WTC11 (cell line): Measurements from ENCODE around the gene STPG3. TPM values are rescaled to one million over a fixed set of nuclear protein-coding genes. Genes with fewer than 3 reads are reported as not detected.
A peak's percentile ranks its signal among the peaks of the same experiment; 100 is the strongest.

Experiments
- ATAC-seq: fragments of 200-7000 bp; cut with Tn5 transposase; 2 replicates; pipeline ENCODE4 v1.10.0; 2021; ENCODE audit warnings: mild to moderate bottlenecking, moderate library complexity
- CTCF ChIA-PET: fragments of 300-600 bp; sonication (Branson Sonifier 250); formaldehyde crosslinking; loops from one replicate; lab custom pipeline; 2021; ENCODE audit warnings: antibody characterized with exemption; lab: Charles Lee
- POLR2A ChIA-PET: fragments of 350-600 bp; sonication (Branson Sonifier 250); formaldehyde crosslinking; loops from one replicate; lab custom pipeline; 2021; ENCODE audit warnings: antibody characterized with exemption; lab: Charles Lee
- DNase-seq: peaks from one replicate; pipeline ENCODE4 v3.0.0; 2021; ENCODE audit warnings: low spot score
- H3K27ac Mint-ChIP-seq: 2 replicates; pipeline ENCODE4 v1.8.0; 2021; ENCODE audit warnings: mixed read lengths
- H3K27me3 Mint-ChIP-seq: 2 replicates; pipeline ENCODE4 v1.8.0; 2021; ENCODE audit warnings: low read depth, mild to moderate bottlenecking, moderate library complexity, mixed read lengths
- H3K36me3 Mint-ChIP-seq: 2 replicates; pipeline ENCODE4 v1.8.0; 2021; ENCODE audit warnings: mixed read lengths
- H3K4me1 Mint-ChIP-seq: 2 replicates; pipeline ENCODE4 v1.8.0; 2022; ENCODE audit warnings: mixed read lengths
- H3K4me3 Mint-ChIP-seq: 2 replicates; pipeline ENCODE4 v1.8.0; 2021; ENCODE audit warnings: mild to moderate bottlenecking, moderate library complexity, mixed read lengths
- H3K9me3 Mint-ChIP-seq: 2 replicates; pipeline ENCODE4 v1.8.0; 2021; ENCODE audit warnings: mixed read lengths
- E2F1 ChIP-seq: sonication (generic); formaldehyde crosslinking; IDR thresholded peaks from 2 replicates; pipeline ENCODE4 v1.8.0; 2022; ENCODE audit warnings: mild to moderate bottlenecking, missing genetic modification reagents
- FOXP1 ChIP-seq: sonication (generic); formaldehyde crosslinking; IDR thresholded peaks from 2 replicates; pipeline ENCODE4 v1.8.0; 2022; ENCODE audit warnings: missing genetic modification reagents, mild to moderate bottlenecking, moderate library complexity, borderline replicate concordance
- GRHL2 ChIP-seq: fragments of 250-450 bp; sonication (Bioruptor Pico); IDR thresholded peaks from 2 replicates; pipeline ENCODE4 v1.8.0; 2022; ENCODE audit warnings: mild to moderate bottlenecking, moderate library complexity; ENCODE audit not compliant: insufficient replicate concordance, severe bottlenecking
- IRF2 ChIP-seq: sonication (generic); formaldehyde crosslinking; IDR thresholded peaks from 2 replicates; pipeline ENCODE4 v1.8.0; 2022; ENCODE audit warnings: low read depth, missing genetic modification reagents, borderline replicate concordance
- MXD4 ChIP-seq: fragments of 250-450 bp; sonication (Bioruptor Pico); IDR thresholded peaks from 2 replicates; pipeline ENCODE4 v1.8.0; 2021; ENCODE audit warnings: mild to moderate bottlenecking, moderate library complexity, borderline replicate concordance
- PRDM15 ChIP-seq: sonication (generic); formaldehyde crosslinking; IDR thresholded peaks from 2 replicates; pipeline ENCODE4 v1.8.0; 2022; ENCODE audit warnings: missing genetic modification reagents
- PRRX2 ChIP-seq: fragments of 250-450 bp; sonication (Bioruptor Pico); IDR thresholded peaks from 2 replicates; pipeline ENCODE4 v1.8.0; 2021; ENCODE audit warnings: mild to moderate bottlenecking
- TEAD4 ChIP-seq: sonication (generic); formaldehyde crosslinking; IDR thresholded peaks from 2 replicates; pipeline ENCODE4 v1.8.0; 2022; ENCODE audit warnings: mild to moderate bottlenecking, missing genetic modification reagents
- ZBTB21 ChIP-seq: sonication (generic); formaldehyde crosslinking; IDR thresholded peaks from 2 replicates; pipeline ENCODE4 v1.8.1; 2023; ENCODE audit warnings: mild to moderate bottlenecking, missing genetic modification reagents, borderline replicate concordance
- ZNF121 ChIP-seq: sonication (generic); formaldehyde crosslinking; IDR thresholded peaks from 2 replicates; pipeline ENCODE4 v1.8.0; 2023; ENCODE audit warnings: missing genetic modification reagents
- ZNF317 ChIP-seq: sonication (generic); formaldehyde crosslinking; IDR thresholded peaks from 2 replicates; pipeline ENCODE4 v1.8.1; 2023; ENCODE audit warnings: low read depth, mild to moderate bottlenecking, moderate library complexity, missing genetic modification reagents, borderline replicate concordance
- total RNA-seq: library from RNA; stranded (reverse); gene quantifications from 3 replicates; pipeline ENCODE4 v1.2.3, GENCODE V29; 2021
- TF ChIP-seq, protein P1 (sequence below): sonication (generic); formaldehyde crosslinking; IDR thresholded peaks from 2 replicates; pipeline ENCODE4 v1.8.1; 2022; ENCODE audit warnings: low read depth, mild to moderate bottlenecking, moderate library complexity, missing genetic modification reagents, borderline replicate concordance
- TF ChIP-seq, protein P2 (sequence below): sonication (generic); formaldehyde crosslinking; IDR thresholded peaks from 2 replicates; pipeline ENCODE4 v1.8.1; 2023; ENCODE audit warnings: mild to moderate bottlenecking, moderate library complexity, missing genetic modification reagents

Gene STPG3
- total RNA-seq, 1 experiment from 2014 or later: 0.26 TPM

DNA sequence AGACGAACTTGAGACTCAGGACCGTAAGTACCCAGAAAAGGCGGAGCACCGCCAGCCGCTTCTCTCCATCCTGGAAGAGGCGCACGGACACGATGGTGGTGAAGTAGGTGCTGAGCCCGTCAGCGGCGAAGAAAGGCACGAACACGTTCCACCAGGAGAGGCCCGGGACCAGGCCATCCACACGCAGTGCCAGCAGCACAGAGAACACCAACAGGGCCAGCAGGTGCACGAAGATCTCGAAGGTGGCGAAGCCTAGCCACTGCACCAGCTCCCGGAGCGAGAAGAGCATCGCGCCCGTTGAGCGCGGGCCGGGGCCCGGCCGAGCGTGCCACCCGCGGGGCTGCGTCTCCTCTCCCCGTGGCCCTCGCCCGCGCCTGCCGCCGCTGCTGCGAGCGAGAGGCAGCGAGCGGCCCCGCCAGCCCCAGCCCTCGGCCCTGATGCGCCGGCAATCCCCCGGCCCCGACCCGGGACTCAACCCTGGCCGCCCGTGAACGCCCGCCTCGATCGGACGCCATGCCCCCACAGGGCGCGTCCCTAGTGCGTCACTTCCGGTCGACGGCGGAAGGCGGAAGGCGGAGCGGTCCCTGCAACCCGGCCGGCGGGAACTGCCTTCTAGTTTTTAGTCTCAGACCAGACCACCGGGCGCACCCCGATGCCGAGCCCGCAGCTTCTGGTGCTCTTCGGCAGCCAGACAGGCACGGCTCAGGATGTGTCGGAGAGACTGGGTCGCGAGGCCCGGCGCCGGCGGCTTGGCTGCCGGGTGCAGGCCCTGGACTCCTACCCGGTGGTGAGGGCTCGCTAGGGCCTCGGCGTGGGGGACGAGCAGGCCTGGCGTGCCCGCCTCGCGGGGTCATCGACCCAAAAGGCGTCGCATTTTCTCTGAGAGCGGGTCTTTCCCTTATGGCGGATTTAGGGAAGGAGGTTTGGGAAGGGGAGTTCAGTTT, 45.7 kb upstream of the STPG3 start, which contains the start of the genes NDOR1 and TMEM203 (continued):
- TF ChIP-seq PRDM15: no peak

- Mint-ChIP-seq H3K9me3 (no peaks in the 10 kb centered on the region), H3K27me3 (no peaks in the 10 kb centered on the region), H3K36me3 (peaks cover 24% of the 10 kb centered on the region), H3K4me3 (peak overlapping the region; percentile 97), H3K27ac (peak overlapping the region; percentile 66), H3K4me1 (peaks cover 27% of the 10 kb centered on the region)
- no peak for DNase-seq
- TF ChIP-seq ZNF121 (CRISPR knock-in tag) (no peak), ZBTB21 (CRISPR knock-in tag) (no peak), IRF2 (CRISPR knock-in tag) (no peak), MXD4 (CRISPR knock-in tag) (no peak), TEAD4 (CRISPR knock-in tag) (no peak)
- TF ChIP-seq, protein P1, sequence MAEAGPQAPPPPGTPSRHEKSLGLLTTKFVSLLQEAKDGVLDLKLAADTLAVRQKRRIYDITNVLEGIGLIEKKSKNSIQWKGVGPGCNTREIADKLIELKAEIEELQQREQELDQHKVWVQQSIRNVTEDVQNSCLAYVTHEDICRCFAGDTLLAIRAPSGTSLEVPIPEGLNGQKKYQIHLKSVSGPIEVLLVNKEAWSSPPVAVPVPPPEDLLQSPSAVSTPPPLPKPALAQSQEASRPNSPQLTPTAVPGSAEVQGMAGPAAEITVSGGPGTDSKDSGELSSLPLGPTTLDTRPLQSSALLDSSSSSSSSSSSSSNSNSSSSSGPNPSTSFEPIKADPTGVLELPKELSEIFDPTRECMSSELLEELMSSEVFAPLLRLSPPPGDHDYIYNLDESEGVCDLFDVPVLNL (CRISPR knock-in tag): no peak
- CTCF ChIA-PET: interaction anchor here (1.2 kb wide), 1 partner anchor 21 kb away, joined by 4 read pairs; the partner anchor contains the start of gene RNF224
- no peak for ATAC-seq
- POLR2A ChIA-PET: no interaction called here
Measured at GRCh38 chr9:137206602-137207001, 44.5 kb upstream of the STPG3 start.

GRCh38 chr9:137211532-137211931, 39.6 kb upstream of the STPG3 start:
- no peak for ATAC-seq
- no peak for TF ChIP-seq FOXP1
- TF ChIP-seq TEAD4 (CRISPR knock-in tag): no peak
- TF ChIP-seq, protein P2, sequence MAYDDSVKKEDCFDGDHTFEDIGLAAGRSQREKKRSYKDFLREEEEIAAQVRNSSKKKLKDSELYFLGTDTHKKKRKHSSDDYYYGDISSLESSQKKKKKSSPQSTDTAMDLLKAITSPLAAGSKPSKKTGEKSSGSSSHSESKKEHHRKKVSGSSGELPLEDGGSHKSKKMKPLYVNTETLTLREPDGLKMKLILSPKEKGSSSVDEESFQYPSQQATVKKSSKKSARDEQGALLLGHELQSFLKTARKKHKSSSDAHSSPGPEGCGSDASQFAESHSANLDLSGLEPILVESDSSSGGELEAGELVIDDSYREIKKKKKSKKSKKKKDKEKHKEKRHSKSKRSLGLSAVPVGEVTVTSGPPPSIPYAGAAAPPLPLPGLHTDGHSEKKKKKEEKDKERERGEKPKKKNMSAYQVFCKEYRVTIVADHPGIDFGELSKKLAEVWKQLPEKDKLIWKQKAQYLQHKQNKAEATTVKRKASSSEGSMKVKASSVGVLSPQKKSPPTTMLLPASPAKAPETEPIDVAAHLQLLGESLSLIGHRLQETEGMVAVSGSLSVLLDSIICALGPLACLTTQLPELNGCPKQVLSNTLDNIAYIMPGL (CRISPR knock-in tag): no peak
- no peak for TF ChIP-seq GRHL2 (CRISPR knock-in tag)
- TF ChIP-seq ZNF317 (CRISPR knock-in tag): no peak
- TF ChIP-seq PRRX2 (CRISPR knock-in tag): no peak
- TF ChIP-seq E2F1 (CRISPR knock-in tag): no peak

More at GRCh38 chr9:137211532-137211931, 39.6 kb upstream of the STPG3 start:
- Mint-ChIP-seq H3K4me3 (no peak overlapping the region), H3K36me3 (peaks cover 25% of the 10 kb centered on the region), H3K9me3 (no peaks in the 10 kb centered on the region), H3K27me3 (no peaks in the 10 kb centered on the region), H3K4me1 (peaks cover 4% of the 10 kb centered on the region), H3K27ac (no peak overlapping the region)
- POLR2A ChIA-PET: interaction anchor here (0.9 kb wide), 1 partner anchor 11 kb away, joined by 3 read pairs; no protein-coding TSS in a partner anchor
- DNase-seq: no peak
- CTCF ChIA-PET: interaction anchor here (1.0 kb wide), 1 partner anchor 11 kb away, joined by 3 read pairs; no protein-coding TSS in a partner anchor
